Hepatocyte (in vitro differentiated cells): ENCODE data around the gene ZNF132.

Experiments used
- EZH2 ChIP-seq: fragments of 200-600 bp; sonication (generic); IDR thresholded peaks from 2 replicates; pipeline ENCODE4 v1.6.1; 2016; ENCODE audit warnings: antibody characterized with exemption, mild to moderate bottlenecking, borderline replicate concordance
- TF ChIP-seq, protein P1 (sequence below): fragments of 200-600 bp; sonication (generic); IDR thresholded peaks from 2 replicates; pipeline ENCODE4 v1.5.1; 2016; ENCODE audit warnings: antibody characterized with exemption, mild to moderate bottlenecking; ENCODE audit not compliant: poor library complexity

DNA sequence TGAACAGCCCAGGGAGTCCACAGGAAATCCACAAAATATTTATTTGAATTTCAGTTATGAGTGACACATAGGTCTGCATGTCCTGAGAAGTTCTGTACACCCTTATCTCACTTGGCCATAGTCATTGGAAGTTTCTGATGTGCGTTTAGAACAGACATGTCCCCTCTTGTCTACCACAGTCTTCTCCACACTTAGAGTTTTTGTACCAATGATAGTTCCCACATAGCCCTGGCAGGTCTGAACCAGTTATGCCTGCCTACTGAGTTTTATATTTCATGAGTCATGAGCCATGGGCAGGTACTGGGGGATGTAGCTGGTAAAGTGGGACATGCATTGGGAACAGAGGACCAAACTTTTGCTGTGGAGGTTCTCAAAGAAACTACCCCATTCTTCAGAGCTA, 11.3 kb downstream of the ZNF132 start:
- TF ChIP-seq, protein P1, sequence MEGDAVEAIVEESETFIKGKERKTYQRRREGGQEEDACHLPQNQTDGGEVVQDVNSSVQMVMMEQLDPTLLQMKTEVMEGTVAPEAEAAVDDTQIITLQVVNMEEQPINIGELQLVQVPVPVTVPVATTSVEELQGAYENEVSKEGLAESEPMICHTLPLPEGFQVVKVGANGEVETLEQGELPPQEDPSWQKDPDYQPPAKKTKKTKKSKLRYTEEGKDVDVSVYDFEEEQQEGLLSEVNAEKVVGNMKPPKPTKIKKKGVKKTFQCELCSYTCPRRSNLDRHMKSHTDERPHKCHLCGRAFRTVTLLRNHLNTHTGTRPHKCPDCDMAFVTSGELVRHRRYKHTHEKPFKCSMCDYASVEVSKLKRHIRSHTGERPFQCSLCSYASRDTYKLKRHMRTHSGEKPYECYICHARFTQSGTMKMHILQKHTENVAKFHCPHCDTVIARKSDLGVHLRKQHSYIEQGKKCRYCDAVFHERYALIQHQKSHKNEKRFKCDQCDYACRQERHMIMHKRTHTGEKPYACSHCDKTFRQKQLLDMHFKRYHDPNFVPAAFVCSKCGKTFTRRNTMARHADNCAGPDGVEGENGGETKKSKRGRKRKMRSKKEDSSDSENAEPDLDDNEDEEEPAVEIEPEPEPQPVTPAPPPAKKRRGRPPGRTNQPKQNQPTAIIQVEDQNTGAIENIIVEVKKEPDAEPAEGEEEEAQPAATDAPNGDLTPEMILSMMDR = no peak
- TF ChIP-seq EZH2 = no peak
